ENCODE results near the gene TNFSF9.
"Not testable (repeated sequence)": the region's sequence is repeated elsewhere in the genome, so short reads cannot be mapped to it uniquely, and the experiment has no call there.

The TNFSF9 gene

DNA sequence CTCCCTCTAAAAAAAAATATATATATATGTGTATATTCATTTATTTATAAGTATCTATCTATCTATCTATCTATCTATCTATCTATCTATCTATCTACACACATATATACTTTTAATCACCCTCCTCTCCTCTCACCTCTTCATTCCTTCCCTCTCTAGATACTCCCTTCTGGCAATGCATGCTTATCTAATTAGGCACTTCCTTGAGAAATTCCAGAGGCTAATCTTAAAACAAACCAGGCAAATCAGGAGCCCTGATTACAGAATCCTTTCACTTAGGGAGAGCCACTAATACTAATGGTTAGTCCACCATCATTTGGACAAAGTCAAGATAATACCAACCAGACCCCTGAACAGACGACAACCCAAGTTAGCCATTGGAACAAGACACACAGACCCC is 42.5 kb downstream of the TNFSF9 start:
- no peak for DNase-seq

DNA sequence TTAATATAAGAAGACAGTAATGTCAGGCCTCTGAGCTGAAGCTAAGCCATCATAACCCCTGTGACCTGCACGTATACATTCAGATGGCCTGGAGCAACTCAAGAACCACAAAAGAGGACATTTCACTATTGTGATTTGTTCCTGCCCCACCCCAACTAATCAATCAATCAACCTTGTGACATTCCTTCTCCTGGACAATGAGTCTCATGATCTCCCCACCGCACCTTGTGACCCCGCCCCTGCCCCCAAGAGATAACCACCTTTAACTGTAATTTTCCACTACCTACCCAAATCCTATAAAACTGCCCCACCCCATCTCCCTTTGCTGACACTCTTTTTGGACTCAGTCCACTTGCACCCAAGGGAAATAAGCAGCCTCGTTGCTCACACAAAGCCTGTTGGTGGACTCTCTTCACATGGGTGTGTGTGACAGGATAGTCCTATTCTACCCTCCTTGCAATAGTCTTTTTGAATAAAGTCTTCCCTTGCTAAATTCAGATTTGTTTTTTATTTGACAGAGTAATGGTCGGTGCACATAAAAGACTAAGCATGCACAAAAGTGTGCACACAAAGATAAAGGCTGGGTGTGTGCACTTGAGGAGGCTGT is 46.1 kb downstream of the TNFSF9 start:
- DNase-seq: no peak

DNA sequence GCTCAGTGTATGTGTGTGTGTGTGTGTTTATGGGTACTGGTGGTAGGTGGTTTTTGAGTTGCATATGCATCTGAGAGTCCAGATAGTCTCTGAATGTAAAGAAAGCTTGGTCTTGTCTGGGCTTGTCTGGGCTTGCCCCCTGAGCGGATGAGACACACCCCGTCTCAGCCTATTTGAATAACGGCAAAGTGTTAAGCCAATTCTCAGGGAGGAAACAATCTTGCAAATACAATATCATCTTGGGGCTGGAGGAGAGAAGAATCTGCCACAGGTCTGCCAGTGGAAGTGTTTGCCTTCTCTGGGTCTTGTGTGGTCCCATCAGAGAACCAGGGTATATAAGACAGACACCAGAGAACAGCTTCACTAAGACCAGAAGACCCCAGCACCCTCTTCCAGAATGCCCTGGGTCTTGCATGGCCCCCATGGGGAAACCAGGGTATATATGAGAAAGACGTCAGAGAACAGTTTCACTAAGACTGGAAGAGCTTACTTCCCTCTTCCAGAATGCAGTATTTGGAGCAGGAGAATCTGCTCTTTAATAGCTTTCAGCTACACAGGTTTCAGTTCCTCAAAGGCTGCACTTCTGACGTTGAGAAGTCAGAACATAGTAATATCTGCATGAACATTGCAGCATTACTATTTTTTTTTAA is 46.8 kb downstream of the TNFSF9 start:
- DNase-seq: no peak

DNA sequence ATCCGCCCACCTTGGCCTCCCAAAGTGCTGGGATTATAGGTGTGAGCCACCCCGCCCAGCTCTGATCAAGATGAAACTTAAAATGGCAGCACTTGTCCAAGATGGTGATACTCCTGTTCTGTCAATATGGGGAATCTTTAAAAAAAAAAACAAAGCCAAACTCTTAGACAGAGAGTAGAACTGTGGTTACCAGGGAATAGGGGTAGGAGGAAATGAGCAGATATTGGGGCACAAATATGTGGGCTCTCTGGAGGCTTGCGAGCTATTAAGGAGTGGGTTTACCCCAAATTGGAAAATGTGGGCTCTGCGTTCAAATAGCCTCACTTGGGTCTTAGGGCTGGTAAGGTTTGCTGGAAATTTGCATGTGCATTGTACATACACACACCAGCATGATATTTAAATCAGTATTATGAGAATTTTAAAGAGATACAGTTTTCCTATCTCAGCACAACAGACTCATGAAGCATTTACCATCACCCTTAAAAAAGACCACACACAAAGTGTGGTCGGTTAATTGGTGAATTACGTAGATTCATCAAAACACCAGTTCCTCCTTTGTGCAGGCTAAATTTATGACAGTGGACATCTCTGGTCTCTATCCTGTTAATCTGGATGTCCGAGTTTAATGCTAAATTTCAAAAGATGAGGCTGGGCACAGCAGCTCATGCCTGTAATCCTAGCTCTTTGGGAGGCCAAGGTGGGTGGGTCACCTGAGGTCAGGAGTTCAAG is 48.8 kb downstream of the TNFSF9 start:
- no peak for DNase-seq

DNA sequence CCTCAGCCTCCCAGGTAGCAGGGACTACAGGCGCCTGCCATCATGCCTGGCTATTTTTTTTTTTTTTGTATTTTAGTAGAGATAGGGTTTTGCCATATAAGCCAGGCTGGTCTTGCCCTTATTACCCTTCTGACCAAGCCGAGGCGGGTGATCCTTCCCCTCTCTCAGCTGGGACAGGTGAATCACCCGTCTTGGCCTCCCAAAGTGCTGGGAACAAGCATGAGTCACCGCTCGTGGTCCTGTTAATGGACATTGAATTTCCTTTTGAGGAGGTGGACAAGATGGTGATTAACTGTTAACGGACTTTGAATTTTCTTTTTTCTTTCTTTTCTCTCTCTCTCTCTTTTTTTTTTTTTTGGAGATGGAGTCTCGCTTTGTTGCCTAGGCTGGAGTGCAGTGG is 49.5 kb downstream of the TNFSF9 start:
- no peak for DNase-seq

DNA sequence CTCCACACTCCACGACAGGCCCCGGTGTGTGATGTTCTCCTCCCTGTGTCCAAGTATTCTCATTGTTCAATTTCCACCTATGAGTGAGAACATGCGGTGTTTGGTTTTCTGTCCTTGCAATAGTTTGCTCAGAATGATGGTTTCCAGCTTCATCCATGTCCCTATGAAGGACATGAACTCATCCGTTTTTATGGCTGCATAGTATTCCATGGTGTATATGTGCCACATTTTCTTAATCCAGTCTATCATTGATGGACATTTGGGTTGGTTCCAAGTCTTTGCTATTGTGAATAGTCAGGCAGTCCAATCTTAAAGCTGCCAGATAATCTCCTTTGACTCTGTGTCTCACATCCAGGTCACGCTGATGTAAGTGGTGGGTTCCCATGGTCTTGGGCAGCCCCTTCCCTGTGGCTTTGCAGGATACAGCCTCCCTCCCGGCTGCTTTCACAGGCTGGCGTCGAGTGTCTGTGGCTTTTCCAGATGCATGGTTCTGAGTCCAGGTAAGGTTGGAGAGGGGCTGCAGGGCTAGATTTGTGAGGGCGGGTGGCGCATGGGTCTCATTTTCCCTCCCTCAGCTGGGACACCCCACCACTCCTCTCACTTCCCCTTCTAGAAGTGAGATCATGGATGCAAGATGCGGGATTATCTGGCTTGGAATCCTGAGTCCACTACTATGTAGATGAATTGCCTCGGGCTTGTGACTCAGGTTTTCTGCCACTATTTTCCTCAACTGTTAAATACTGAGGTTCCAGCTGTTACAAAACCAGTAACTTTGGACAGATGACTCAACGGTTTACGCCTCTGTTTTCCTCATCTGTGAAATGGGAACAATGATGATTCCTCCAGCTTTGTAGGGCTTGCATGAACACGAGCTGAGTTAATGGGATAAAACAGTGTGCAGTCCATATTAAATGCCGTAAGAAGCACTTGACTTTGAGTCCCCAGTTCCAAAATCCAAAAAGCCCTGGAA is 52.0 kb downstream of the TNFSF9 start:
- DNase-seq: not testable (repeated sequence)
